DMS114 treated with DMSO at 0.1 percent for 48 hours (cell line): Measurements from ENCODE around the gene MOB3B.
"Not testable (repeated sequence)": the region's sequence is repeated elsewhere in the genome, so short reads cannot be mapped to it uniquely, and the experiment has no call there.

ENCODE experiments used
- DNase-seq: peaks from one replicate; lab custom pipeline; 2025; ENCODE audit not compliant: unreplicated experiment; lab: John Stamatoyannopoulos, UW

The MOB3B gene

DNA sequence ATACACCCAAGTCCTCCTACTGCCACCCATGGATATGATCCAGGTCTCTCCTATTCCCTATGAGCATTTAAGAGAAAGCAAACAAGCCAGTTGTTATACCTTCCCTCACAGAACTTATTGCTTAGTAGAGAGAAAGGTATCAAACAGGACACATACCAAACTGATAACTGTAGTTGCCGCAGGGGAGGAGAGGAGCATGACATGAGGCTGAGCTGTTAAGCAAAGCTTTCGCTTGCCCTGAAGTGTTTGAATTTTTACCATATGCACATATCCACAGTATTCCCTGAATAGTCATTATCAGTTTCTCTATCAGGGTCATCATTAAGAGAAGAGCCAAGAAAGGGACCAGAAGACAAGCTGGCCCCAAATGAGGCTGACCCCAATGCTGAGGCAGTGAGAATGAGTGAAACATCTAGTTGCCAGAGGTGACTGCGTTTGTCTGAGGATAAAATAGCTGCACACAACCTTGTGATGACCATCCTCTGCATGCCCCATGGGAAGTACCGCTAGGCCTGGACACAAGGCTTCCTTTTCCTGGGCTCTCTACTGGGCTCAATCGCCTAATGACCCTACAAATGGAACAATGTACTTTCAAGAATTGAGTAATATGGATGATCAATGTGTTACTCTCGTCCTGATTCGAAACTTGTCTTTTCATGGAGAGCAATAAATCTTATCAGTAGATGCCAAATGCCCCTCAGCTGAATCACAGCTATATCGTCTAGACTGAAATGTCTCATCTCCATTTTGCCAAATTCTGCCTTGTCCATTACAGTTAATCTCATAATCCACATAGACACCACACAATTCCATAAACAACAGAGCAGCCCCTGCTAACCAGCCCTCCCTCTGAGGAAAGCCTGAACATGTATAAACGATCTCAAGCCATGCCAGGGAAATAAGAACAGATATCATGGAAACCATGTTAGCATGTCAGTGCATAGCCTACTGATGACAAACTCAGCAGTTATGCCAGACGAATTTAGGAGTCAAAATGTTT is 9.8 kb downstream of the MOB3B start:
- DNase-seq = no peak

- no peak for DNase-seq
Observed at GRCh38 chr9:27518809-27519208, 10.8 kb downstream of the MOB3B start.

DNA sequence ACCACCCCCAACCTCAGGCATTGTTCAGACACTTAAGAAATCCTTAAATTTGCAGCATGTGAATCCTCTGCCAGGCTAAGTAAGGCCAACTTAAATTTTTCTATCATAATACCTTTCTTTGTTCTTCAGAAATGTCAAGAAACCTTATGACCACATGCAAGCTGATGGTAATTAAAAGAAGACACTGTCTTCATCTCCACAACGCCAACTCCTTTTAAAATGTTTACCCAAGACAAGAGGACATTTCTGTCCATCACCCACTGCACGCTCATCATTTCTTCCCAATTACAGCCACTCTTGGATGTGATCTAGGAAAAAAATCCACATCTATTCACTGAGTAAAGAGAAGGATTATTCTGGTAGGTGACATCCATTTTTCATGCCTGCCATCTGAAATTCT is 11.6 kb downstream of the MOB3B start:
- DNase-seq = no peak

DNA sequence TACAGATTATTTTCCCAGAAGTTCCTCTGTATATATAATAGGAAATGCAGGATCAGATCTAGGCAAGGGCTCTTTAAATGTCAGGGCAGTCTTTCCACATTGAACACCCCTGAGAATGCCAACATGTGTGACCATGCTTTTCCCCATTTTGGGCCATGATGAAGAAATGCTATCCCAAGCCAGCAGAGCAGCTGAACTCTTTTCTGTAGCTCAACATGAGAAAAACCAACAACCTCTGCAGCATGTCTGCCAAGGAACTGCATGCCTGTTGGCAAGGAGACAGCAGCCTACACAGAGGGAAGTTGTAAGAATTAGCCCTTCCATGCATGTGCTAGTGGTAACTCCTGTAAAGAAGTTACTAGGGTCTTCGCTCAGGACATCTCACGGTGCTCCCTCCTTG is 15.1 kb downstream of the MOB3B start:
- no peak for DNase-seq

- no peak for DNase-seq
Observed at GRCh38 chr9:27511771-27512170, 17.8 kb downstream of the MOB3B start.

GRCh38 chr9:27510780-27511179 is 18.8 kb downstream of the MOB3B start:
- no peak for DNase-seq

GRCh38 chr9:27506981-27507380 is 22.6 kb downstream of the MOB3B start:
- no peak for DNase-seq

GRCh38 chr9:27505744-27506161 is 23.9 kb downstream of the MOB3B start:
- DNase-seq = no peak

DNA sequence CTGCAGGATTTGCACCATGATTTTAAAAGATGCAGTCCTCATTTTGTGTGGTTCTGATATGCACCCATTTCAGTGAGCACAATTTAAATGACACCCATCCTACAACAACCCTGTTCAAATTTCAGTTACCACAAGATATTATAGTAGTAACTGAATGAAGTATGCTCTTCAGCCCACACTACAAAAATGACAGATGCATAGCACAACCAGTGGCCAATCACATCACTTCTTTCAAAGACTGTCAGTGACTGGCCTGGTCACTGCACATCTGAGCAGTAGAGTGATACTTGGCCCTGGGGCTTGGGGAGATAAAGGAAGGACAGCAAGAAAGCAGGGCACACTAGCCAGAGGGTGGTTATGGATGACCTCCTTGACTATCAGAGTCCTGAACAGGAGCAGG is 25.4 kb downstream of the MOB3B start:
- no peak for DNase-seq

DNA sequence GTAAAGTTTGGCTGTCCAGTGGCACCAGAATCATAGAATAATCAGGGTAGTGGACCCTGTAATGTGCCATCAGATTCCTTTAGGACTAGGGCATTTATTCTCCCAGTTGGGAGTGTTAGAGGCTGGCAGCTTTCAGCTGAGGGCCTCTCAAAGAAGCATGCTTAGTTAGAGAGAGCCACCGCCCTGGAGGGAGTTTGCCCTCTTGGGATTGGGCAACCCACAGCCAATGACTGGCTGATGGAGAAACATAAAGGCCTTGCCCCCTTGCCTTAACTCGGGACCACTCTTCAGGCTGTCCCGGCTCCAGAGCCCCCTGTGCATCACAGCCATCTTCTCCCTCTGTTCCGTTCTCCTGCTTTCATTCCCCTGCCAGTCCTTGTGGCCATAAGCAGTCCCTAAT is 26.0 kb downstream of the MOB3B start:
- DNase-seq = no peak

DNA sequence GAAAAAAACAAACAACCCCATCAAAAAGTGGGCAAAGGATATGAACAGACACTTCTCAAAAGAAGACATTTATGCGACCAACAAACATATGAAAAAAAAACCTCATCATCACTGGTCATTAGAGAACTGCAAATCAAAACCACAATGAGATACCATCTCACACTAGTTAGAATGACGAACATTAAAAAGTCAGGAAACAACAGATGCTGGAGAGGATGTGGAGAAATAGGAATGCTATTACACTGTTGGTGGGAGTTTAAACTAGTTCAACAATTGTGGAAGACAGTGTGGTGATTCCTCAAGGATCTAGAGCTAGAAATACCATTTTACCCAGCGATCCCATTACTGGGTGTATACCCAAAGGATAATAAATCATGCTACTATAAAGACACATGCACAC is 28.7 kb downstream of the MOB3B start:
- not testable (repeated sequence) for DNase-seq

- DNase-seq = no peak
Observed at GRCh38 chr9:27499451-27499850, 30.2 kb downstream of the MOB3B start.

- DNase-seq = no peak
Observed at GRCh38 chr9:27497883-27498417, 31.7 kb downstream of the MOB3B start.

GRCh38 chr9:27496135-27496504 is 33.5 kb downstream of the MOB3B start:
- no peak for DNase-seq

- no peak for DNase-seq
Observed at GRCh38 chr9:27495480-27496134, 34.0 kb downstream of the MOB3B start.

DNA sequence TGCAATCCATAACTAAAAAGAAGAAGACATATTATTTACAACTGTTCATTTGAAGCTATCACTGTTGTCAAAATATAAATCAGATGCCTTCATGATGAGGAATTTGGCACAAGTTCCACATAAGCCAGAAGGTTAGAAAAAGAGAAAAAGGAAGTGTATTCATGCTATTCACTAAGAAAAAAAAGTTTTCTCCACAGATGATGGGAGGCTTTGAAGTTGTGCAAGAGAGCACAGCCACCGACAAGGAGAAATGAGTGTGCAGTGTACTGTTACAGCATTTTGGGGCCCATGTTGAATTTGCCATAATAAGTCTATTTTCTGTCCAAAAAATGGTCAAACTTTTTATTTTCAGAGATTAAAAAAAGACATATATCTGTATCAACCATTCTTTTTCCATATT is 38.5 kb downstream of the MOB3B start:
- no peak for DNase-seq

- no peak for DNase-seq
Observed at GRCh38 chr9:27489087-27489876, 40.3 kb downstream of the MOB3B start.

DNA sequence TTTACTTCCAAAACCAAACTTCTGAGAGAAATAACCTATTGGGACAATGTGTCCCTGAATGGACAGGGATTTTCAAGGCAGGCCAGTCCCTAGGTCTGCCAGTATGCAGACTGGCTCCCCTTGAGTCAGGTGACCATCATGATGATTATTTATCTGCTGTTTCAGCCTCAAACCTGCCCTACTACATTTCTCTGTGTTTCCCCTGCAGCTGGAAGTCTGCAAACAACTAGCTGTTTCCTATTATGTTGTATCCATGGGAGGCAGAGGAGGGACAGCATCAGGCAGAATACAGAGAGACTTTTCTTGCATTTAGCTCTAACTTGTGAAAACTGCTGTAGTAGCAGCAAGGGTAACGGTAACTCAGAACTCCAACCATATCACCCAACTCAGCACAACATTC is 41.7 kb downstream of the MOB3B start:
- no peak for DNase-seq

DNA sequence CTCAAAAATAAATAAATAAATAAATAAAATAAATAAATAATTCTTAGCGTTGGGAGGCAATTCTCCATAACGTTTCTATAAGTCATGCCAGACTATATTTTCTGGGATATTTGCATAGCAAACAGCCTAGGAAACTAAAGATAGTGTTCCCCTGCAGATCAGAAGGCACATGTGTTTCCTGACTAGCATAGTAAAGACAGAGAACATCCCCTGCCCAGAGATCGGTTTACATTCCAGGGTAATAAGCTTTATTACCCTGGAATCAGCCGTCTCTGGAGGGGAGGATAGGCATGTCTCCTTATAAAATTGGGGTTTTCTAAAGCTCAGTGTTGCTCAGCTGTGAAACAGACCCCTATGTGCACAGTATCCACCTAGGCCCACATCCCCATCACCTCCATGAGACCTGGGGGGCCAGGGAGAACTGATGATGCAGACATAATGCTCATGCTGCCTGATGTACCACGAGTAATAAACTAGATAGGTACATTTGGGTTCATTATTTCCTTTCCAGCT is 42.4 kb downstream of the MOB3B start:
- DNase-seq = no peak

GRCh38 chr9:27485158-27485557 is 44.5 kb downstream of the MOB3B start:
- DNase-seq = no peak

DNA sequence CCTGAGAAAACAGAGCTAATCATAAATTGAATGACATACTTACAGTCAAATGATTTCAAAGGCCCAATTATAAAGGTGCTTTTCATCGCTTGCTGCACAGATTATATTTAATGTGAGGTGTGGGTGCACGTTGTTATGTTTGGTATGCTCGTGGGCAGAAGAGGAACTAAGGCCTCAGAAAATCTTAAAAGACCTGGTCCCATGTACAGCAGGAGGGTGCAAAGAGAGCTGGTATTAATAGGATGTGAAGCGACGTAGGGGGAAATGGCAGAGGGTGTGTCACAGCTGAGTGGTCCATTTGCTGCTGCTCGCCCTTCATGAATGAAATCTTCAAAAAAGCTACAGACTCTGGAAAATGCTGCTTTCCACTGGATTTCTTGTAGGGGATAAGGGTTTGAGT is 46.0 kb downstream of the MOB3B start:
- DNase-seq = no peak
